IMR-90 (cell line): ENCODE results near the gene PHLDA2. TPM values are rescaled to one million over a fixed set of nuclear protein-coding genes. Genes with fewer than 3 reads are reported as not detected.

Source experiments
- ATAC-seq: fragments of 200-7000 bp; cut with Tn5 transposase; 2 replicates; pipeline ENCODE4 v1.9.1; 2020; ENCODE audit warnings: low read depth, mild to moderate bottlenecking, moderate library complexity
- BruUV-seq: library from RNA; stranded (reverse); fragments of 400-500 nt; replicated peaks from 2 replicates; lab custom pipeline; 2021; lab: Mats Ljungman, UMichigan
- CTCF ChIA-PET: fragments of 300-600 bp; formaldehyde crosslinking; extraction: SDS; loops from one replicate; lab custom pipeline; 2021; ENCODE audit warnings: antibody characterized with exemption; lab: Yijun Ruan, JAX
- POLR2A ChIA-PET: fragments of 300-600 bp; sonication (Branson Sonifier 250); formaldehyde crosslinking; loops from one replicate; lab custom pipeline; 2022; ENCODE audit warnings: antibody characterized with exemption; ENCODE audit not compliant: unreplicated experiment; lab: Charles Lee
- DNase-seq: peaks from one replicate; pipeline ENCODE4 v3.0.0; 2013
- H2AFZ ChIP-seq: replicated peaks from 2 replicates; pipeline ENCODE3; 2013; ENCODE audit warnings: low read length, mild to moderate bottlenecking; ENCODE audit not compliant: poor library complexity
- H2AK5ac ChIP-seq: 2 replicates; pipeline ENCODE4 v1.6.1; 2013; ENCODE audit warnings: low read depth, low read length, inconsistent platforms
- H2AK9ac ChIP-seq: replicated peaks from 2 replicates; pipeline ENCODE3; 2013; ENCODE audit warnings: mild to moderate bottlenecking, low read depth, low read length, moderate library complexity; ENCODE audit not compliant: poor library complexity
- H2BK120ac ChIP-seq: 2 replicates; pipeline ENCODE4 v1.6.1; 2013; ENCODE audit warnings: low read depth, low read length, inconsistent platforms
- H2BK15ac ChIP-seq: 3 replicates; pipeline ENCODE4 v1.6.1; 2013; ENCODE audit warnings: low read depth, low read length, inconsistent platforms
- H2BK20ac ChIP-seq: 2 replicates; pipeline ENCODE4 v1.6.1; 2013; ENCODE audit warnings: low read depth, mild to moderate bottlenecking, inconsistent platforms, low read length, moderate library complexity
- H2BK5ac ChIP-seq: 2 replicates; pipeline ENCODE4 v1.6.1; 2013; ENCODE audit warnings: mild to moderate bottlenecking, low read depth, low read length, inconsistent platforms; ENCODE audit not compliant: poor library complexity, severe bottlenecking
- H3K14ac ChIP-seq: replicated peaks from 2 replicates; pipeline ENCODE4 v1.6.1; 2013; ENCODE audit warnings: low read depth, low read length, inconsistent platforms
- H3K18ac ChIP-seq: 2 replicates; pipeline ENCODE4 v1.6.1; 2013; ENCODE audit warnings: low read depth, low read length, control low read depth
- H3K23ac ChIP-seq: 2 replicates; pipeline ENCODE4 v1.6.1; 2013; ENCODE audit warnings: low read depth, low read length, inconsistent platforms
- H3K27ac ChIP-seq: 2 replicates; pipeline ENCODE4 v1.5.1; 2013; ENCODE audit warnings: mild to moderate bottlenecking, control low read depth, low read length; ENCODE audit not compliant: insufficient read depth
- H3K27me3 ChIP-seq: 2 replicates; pipeline ENCODE4 v1.6.1; 2013; ENCODE audit warnings: low read length; ENCODE audit not compliant: control insufficient read depth, insufficient read depth
- H3K36me3 ChIP-seq: 2 replicates; pipeline ENCODE4 v1.6.1; 2013; ENCODE audit warnings: low read length, mixed read lengths; ENCODE audit not compliant: control insufficient read depth, insufficient read depth
- H3K4ac ChIP-seq: 2 replicates; pipeline ENCODE4 v1.6.1; 2013; ENCODE audit warnings: low read depth, low read length, inconsistent platforms
- H3K4me1 ChIP-seq: 2 replicates; pipeline ENCODE4 v1.6.1; 2013; ENCODE audit warnings: low read length, mixed read lengths; ENCODE audit not compliant: control insufficient read depth, insufficient read depth
- H3K4me2 ChIP-seq: 2 replicates; pipeline ENCODE4 v1.6.1; 2013; ENCODE audit warnings: low read depth, mild to moderate bottlenecking, control low read depth, low read length, moderate library complexity
- H3K4me3 ChIP-seq: 2 replicates; pipeline ENCODE4 v1.5.1; 2013; ENCODE audit warnings: low read depth, mild to moderate bottlenecking, control low read depth, low read length, moderate library complexity; ENCODE audit not compliant: insufficient read depth
- H3K56ac ChIP-seq: 2 replicates; pipeline ENCODE4 v1.6.1; 2013; ENCODE audit warnings: low read length, inconsistent platforms; ENCODE audit not compliant: insufficient read depth; ENCODE audit errors: extremely low read depth
- H3K79me1 ChIP-seq, 2 experiments: 2 replicates each; pipeline ENCODE4 v1.6.1; 2013; ENCODE audit warnings: low read length in 2 of 2, inconsistent platforms in 1 of 2, low read depth in 1 of 2
- H3K9ac ChIP-seq: 2 replicates; pipeline ENCODE4 v1.6.1; 2013; ENCODE audit warnings: low read depth, low read length, control low read depth
- H3K9me1 ChIP-seq: 2 replicates; pipeline ENCODE4 v1.6.1; 2013; ENCODE audit warnings: low read length, inconsistent platforms; ENCODE audit not compliant: insufficient read depth
- H3K9me3 ChIP-seq: 2 replicates; pipeline ENCODE4 v1.6.1; 2013; ENCODE audit warnings: low read length; ENCODE audit not compliant: control insufficient read depth, insufficient read depth
- H4K20me1 ChIP-seq: 2 replicates; pipeline ENCODE4 v1.6.1; 2013; ENCODE audit warnings: low read length, inconsistent platforms; ENCODE audit not compliant: insufficient read depth
- H4K5ac ChIP-seq: 2 replicates; pipeline ENCODE4 v1.6.1; 2013; ENCODE audit warnings: mild to moderate bottlenecking, low read depth, low read length, control low read depth
- H4K8ac ChIP-seq, 2 experiments: 2 replicates each; pipeline ENCODE4 v1.6.1; 2013; ENCODE audit warnings: low read depth in 2 of 2, low read length in 2 of 2, control low read depth in 1 of 2, inconsistent platforms in 1 of 2
- H4K91ac ChIP-seq: 2 replicates; pipeline ENCODE4 v1.6.1; 2013; ENCODE audit warnings: low read depth, low read length, inconsistent platforms; ENCODE audit not compliant: insufficient read depth
- MAZ ChIP-seq: IDR thresholded peaks from 2 replicates; pipeline ENCODE4 v1.6.1; 2012; ENCODE audit warnings: low read depth, mild to moderate bottlenecking, low read length, improper control_type of control experiment, moderate library complexity, borderline replicate concordance
- RFX5 ChIP-seq: IDR thresholded peaks from 2 replicates; pipeline ENCODE4 v1.8.0; 2012; ENCODE audit warnings: low read depth, mild to moderate bottlenecking, low read length, moderate library complexity
- WGBS, 2 experiments: methylation state at CpG; one replicate each; pipeline versions ENCODE4 v1.1.5 to v1.1.7; 2013; ENCODE audit warnings: missing lambda C conversion rate in 2 of 2; ENCODE audit not compliant: insufficient read length in 1 of 2; ENCODE audit errors: extremely low coverage in 2 of 2; 5-methylcytosine and 5-hydroxymethylcytosine counted together
- dilution Hi-C: fragments of 300-500 bp; cut with HindIII; formaldehyde crosslinking; loops from one replicate; pipeline ENCODE4 v1.14.3; 2018; ENCODE audit warnings: low sequenced_read_pairs; ENCODE audit not compliant: unreplicated experiment
- in situ Hi-C: fragments of 300-500 bp; cut with MboI; formaldehyde crosslinking; loops from 3 replicates; pipeline ENCODE4 v1.14.3; 2019; ENCODE audit warnings: low sequenced_read_pairs, inconsistent platforms, mixed read lengths
- intact Hi-C: fragments of 100-400 bp; cut with micrococcal nuclease; formaldehyde crosslinking; loops from 2 replicates; pipeline ENCODE4 v1.10.0; 2022
- polyA plus RNA-seq, 3 experiments: library from polyadenylated mRNA; depleted of rRNA; stranded (reverse); fragments of >200 nt; gene quantifications; 2 replicates each; pipeline ENCODE4 v1.2.3, GENCODE V29; 2012; ENCODE audit warnings: low replicate concordance in 1 of 3
- total RNA-seq: library from RNA; depleted of rRNA; stranded (reverse); fragments of >200 nt; gene quantifications from 2 replicates; pipeline ENCODE4 v1.2.3, GENCODE V29; 2012
- TF ChIP-seq, protein P1 (sequence below): conservative IDR thresholded peaks from 2 replicates; pipeline ENCODE4 v1.5.1; 2012; ENCODE audit warnings: mild to moderate bottlenecking, low read depth, low read length, improper control_type of control experiment

PHLDA2 gene
- total and polyA plus RNA-seq, 2 of the 4 experiments (the other 2 are of a cell fraction): 3.8 to 89.0 TPM

DNA sequence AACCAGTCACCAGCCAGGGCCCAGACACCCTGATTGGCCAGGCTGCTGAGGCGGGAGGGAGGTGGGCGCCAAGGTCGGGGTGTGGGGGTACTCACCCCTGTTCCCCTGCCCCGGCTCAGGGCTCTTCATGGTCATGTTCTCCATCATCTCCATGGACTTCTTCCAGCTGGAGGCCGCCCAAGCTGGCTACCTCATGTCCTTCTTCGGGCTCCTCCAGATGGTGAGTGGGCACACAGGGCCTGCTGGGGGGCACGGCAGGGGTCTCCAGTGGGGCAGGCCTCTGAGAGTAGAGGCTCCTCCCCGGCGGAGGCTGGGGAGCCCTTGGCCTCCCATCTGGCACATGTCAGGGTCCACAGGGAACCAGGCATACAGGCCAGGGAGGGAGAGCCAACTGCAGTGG lies 10.0 kb downstream of the PHLDA2 start:
- in situ Hi-C loops (no loop called here), intact Hi-C loops (no loop called here), dilution Hi-C loops (no loop called here)
- Histone ChIP-seq H3K9me3 (no peaks in the 10 kb centered on the region), H4K91ac (no peak overlapping the region), H3K79me1 (no peaks in the 10 kb centered on the region), H3K23ac (no peak overlapping the region), H4K5ac (no peak overlapping the region), H3K4ac (no peak overlapping the region), H3K9ac (no peak overlapping the region), H2AK9ac (no peak overlapping the region), H3K27me3 (no peaks in the 10 kb centered on the region), H3K4me3 (no peak overlapping the region), H2BK15ac (no peak overlapping the region), H3K14ac (no peak overlapping the region), H3K4me1 (no peaks in the 10 kb centered on the region), H2AFZ (no peak overlapping the region), H3K36me3 (no peaks in the 10 kb centered on the region), H2BK20ac (no peak overlapping the region), H3K27ac (no peak overlapping the region), H2BK5ac (no peak overlapping the region), H3K4me2 (no peak overlapping the region), H3K56ac (no peak overlapping the region), H4K8ac (no peak overlapping the region), H3K9me1 (no peaks in the 10 kb centered on the region), H3K18ac (no peak overlapping the region), H2AK5ac (no peak overlapping the region), H4K20me1 (peaks cover 2% of the 10 kb centered on the region; the same call in 1 of the 2 replicates), H2BK120ac (no peak overlapping the region)
- POLR2A ChIA-PET: no interaction called here
- TF ChIP-seq RFX5 (no peak), MAZ (no peak)
- TF ChIP-seq, protein P1, sequence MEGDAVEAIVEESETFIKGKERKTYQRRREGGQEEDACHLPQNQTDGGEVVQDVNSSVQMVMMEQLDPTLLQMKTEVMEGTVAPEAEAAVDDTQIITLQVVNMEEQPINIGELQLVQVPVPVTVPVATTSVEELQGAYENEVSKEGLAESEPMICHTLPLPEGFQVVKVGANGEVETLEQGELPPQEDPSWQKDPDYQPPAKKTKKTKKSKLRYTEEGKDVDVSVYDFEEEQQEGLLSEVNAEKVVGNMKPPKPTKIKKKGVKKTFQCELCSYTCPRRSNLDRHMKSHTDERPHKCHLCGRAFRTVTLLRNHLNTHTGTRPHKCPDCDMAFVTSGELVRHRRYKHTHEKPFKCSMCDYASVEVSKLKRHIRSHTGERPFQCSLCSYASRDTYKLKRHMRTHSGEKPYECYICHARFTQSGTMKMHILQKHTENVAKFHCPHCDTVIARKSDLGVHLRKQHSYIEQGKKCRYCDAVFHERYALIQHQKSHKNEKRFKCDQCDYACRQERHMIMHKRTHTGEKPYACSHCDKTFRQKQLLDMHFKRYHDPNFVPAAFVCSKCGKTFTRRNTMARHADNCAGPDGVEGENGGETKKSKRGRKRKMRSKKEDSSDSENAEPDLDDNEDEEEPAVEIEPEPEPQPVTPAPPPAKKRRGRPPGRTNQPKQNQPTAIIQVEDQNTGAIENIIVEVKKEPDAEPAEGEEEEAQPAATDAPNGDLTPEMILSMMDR: no peak
- DNase-seq (no peak), ATAC-seq (no peak)
- CTCF ChIA-PET: no interaction called here
- no TSS peak for BruUV-seq
- WGBS, 2 experiments: 51% methylated on average over 3 of the region's 9 CpGs; no CpG with 5 or more reads in 1 of the 2 experiments
